NB4 (cell line): ENCODE results near the gene ARMS2.

Experiments used
- CTCF ChIP-seq: IDR thresholded peaks from one replicate; pipeline ENCODE4 v1.5.1; 2012; ENCODE audit warnings: low read depth, low read length
- MAX ChIP-seq: IDR thresholded peaks from 2 replicates; pipeline ENCODE4 v1.6.1; 2011; ENCODE audit warnings: low read depth, low read length
- POLR2A ChIP-seq: IDR thresholded peaks from 2 replicates; pipeline ENCODE4 v1.6.1; 2011; ENCODE audit warnings: mild to moderate bottlenecking; ENCODE audit not compliant: insufficient read length; ENCODE audit errors: extremely low read depth

- TF ChIP-seq CTCF (no peak), MAX (no peak), POLR2A (no peak)
These were observed 3.5 kb downstream of the ARMS2 start for GRCh38 chr10:122457934-122458333.
